ENCODE results near the gene AQP6.
"Not testable (repeated sequence)": the region's sequence is repeated elsewhere in the genome, so short reads cannot be mapped to it uniquely, and the experiment has no call there.

DNA sequence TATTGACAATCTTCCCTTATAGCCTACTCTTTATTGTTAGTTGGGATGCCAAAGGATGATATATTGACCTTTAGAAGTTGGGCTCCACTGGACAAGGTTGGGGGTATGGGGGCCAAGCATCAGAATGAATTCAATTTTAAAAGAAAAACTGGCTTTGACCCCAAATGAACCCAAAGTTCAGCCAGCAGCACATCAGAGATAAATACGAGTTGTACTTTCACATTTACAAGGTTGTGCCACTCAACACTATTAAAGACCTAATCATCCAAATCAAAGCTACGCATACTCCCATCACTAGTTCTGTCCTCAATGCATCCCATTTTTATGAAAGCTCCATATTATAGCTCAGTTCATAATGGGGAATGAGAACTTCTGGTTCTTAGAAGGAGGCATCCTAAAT, 16.7 kb downstream of the AQP6 start:
- TF ChIP-seq CTCF (IDR thresholded peaks at IDR 0.05; ENCODE audit: low read depth, low read length); POLR2A (IDR thresholded peaks at IDR 0.05; ENCODE audit: extremely low read depth, insufficient read length): not testable (repeated sequence)

Data from NB4 (cell line).